Lower leg skin (tissue), 3 donors: ENCODE data around the gene CFAP221.

Experiments used
- POLR2A ChIP-seq, 2 donors: fragments of 450-650 bp; IDR thresholded peaks; one replicate each; pipeline ENCODE4 v1.6.1; 2016 to 2017; ENCODE audit warnings: antibody characterized with exemption in 2 of 2, mild to moderate bottlenecking in 1 of 2, moderate library complexity in 1 of 2
- TF ChIP-seq, protein P1 (sequence below), 3 donors: fragments of 450-650 bp; IDR thresholded peaks; one replicate each; pipeline ENCODE4 v1.5.1; 2016; ENCODE audit warnings: antibody characterized with exemption in 3 of 3, mild to moderate bottlenecking in 3 of 3, moderate library complexity in 2 of 3

DNA sequence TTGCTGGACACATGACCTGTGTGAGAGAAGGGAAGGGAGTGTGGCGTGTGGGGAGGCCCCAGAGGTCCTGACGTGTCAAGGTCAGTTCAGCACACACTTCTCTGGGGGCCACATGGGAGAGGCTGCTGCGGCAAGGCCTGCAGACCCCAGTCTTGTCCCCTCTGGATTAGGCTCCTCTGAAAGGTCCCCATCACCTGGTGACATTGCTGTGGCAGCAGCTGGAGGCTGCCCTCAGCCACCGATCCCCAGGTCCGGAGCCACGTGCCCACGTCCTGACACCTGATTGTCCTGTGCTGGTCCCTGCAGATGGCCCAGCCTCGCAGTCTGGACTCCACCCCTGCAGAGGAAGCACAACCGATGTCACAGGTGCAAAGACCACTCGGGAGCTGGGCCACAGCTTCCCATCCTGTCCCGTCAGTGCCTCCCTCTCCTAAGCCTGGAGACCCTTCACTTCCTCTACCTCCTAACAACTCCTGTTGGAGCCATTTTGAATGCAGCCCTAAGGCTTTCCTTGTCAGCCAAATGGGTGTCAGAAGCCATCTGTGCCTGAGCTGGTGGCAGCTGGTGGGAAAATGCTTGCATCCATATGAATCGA is 147.5 kb downstream of the CFAP221 start:
- no peak for TF ChIP-seq POLR2A (IDR thresholded peaks at IDR 0.05)
- TF ChIP-seq, protein P1, sequence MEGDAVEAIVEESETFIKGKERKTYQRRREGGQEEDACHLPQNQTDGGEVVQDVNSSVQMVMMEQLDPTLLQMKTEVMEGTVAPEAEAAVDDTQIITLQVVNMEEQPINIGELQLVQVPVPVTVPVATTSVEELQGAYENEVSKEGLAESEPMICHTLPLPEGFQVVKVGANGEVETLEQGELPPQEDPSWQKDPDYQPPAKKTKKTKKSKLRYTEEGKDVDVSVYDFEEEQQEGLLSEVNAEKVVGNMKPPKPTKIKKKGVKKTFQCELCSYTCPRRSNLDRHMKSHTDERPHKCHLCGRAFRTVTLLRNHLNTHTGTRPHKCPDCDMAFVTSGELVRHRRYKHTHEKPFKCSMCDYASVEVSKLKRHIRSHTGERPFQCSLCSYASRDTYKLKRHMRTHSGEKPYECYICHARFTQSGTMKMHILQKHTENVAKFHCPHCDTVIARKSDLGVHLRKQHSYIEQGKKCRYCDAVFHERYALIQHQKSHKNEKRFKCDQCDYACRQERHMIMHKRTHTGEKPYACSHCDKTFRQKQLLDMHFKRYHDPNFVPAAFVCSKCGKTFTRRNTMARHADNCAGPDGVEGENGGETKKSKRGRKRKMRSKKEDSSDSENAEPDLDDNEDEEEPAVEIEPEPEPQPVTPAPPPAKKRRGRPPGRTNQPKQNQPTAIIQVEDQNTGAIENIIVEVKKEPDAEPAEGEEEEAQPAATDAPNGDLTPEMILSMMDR (IDR thresholded peaks at IDR 0.05) = no peak
